Measurements from ENCODE around the gene MFAP4. TPM values are rescaled to one million over a fixed set of nuclear protein-coding genes. Genes with fewer than 3 reads are reported as not detected.

The MFAP4 gene
- total RNA-seq, 4 donors from 2014 or later, result 89.3 to 282 (median 165) TPM

GRCh38 chr17:19407601-19408345 is 20.8 kb upstream of the MFAP4 start:
- Histone ChIP-seq H3K4me3 (no peak overlapping the region), H3K4me1 (peaks cover 0 to 19% (median 0%) of the 10 kb centered on the region in 3 donors), H3K27ac (no peak overlapping the region), H3K36me3 (no peaks in the 10 kb centered on the region), H3K27me3 (no peaks in the 10 kb centered on the region), H3K9me3 (no peaks in the 10 kb centered on the region)
- no peak for ATAC-seq
- TF ChIP-seq EP300 (IDR thresholded peaks at IDR 0.05) (no peak), POLR2AphosphoS5 (IDR thresholded peaks at IDR 0.05) (no peak), CTCF (IDR thresholded peaks at IDR 0.05) (no peak), POLR2A (IDR thresholded peaks at IDR 0.05) (no peak)
- 90 to 100% methylated on average over 2 of the region's 10 CpGs for WGBS, 2 donors (ENCODE audit: low coverage in 1 of 2)

GRCh38 chr17:19405114-19405513 is 18.1 kb upstream of the MFAP4 start:
- Histone ChIP-seq H3K36me3 (no peaks in the 10 kb centered on the region), H3K27me3 (no peaks in the 10 kb centered on the region), H3K4me3 (no peak overlapping the region), H3K9me3 (no peaks in the 10 kb centered on the region), H3K27ac (no peak overlapping the region), H3K4me1 (peaks cover 0 to 20% (median 11%) of the 10 kb centered on the region in 3 donors)
- TF ChIP-seq EP300 (IDR thresholded peaks at IDR 0.05), result no peak
- TF ChIP-seq CTCF (IDR thresholded peaks at IDR 0.05), result no peak
- no peak for TF ChIP-seq POLR2AphosphoS5 (IDR thresholded peaks at IDR 0.05)
- TF ChIP-seq POLR2A (IDR thresholded peaks at IDR 0.05), result no peak
- ATAC-seq, result no peak
- WGBS, 2 donors (ENCODE audit: low coverage in 1 of 2), result 98 to 100% methylated on average over 4 to 5 of the region's 5 CpGs

GRCh38 chr17:19404264-19404663 is 17.3 kb upstream of the MFAP4 start:
- H3K27ac ChIP-seq, result no peak overlapping the region
- TF ChIP-seq EP300 (IDR thresholded peaks at IDR 0.05) (no peak), POLR2AphosphoS5 (IDR thresholded peaks at IDR 0.05) (no peak), POLR2A (IDR thresholded peaks at IDR 0.05) (no peak), CTCF (IDR thresholded peaks at IDR 0.05) (no peak)
- H3K9me3 ChIP-seq, result no peaks in the 10 kb centered on the region
- ATAC-seq, result no peak
- H3K4me3 ChIP-seq, result no peak overlapping the region
- 72 to 91% methylated on average over 1 of the region's 1 CpG for WGBS, 2 donors (ENCODE audit: low coverage in 1 of 2)
- H3K4me1 ChIP-seq, result peaks cover 0 to 28% (median 14%) of the 10 kb centered on the region in 3 donors
- no peaks in the 10 kb centered on the region for H3K36me3 ChIP-seq
- H3K27me3 ChIP-seq, result no peaks in the 10 kb centered on the region

GRCh38 chr17:19403021-19403420 is 16.0 kb upstream of the MFAP4 start:
- 92 to 100% methylated on average over 2 of the region's 4 CpGs for WGBS, 2 donors (ENCODE audit: low coverage in 1 of 2)
- Histone ChIP-seq H3K27me3 (no peaks in the 10 kb centered on the region), H3K4me1 (peaks cover 0 to 41% (median 20%) of the 10 kb centered on the region in 3 donors), H3K4me3 (no peak overlapping the region), H3K36me3 (no peaks in the 10 kb centered on the region), H3K27ac (no peak overlapping the region), H3K9me3 (no peaks in the 10 kb centered on the region)
- no peak for ATAC-seq
- no peak for TF ChIP-seq EP300 (IDR thresholded peaks at IDR 0.05)
- no peak for TF ChIP-seq CTCF (IDR thresholded peaks at IDR 0.05)
- TF ChIP-seq POLR2A (IDR thresholded peaks at IDR 0.05), result no peak
- no peak for TF ChIP-seq POLR2AphosphoS5 (IDR thresholded peaks at IDR 0.05)

DNA sequence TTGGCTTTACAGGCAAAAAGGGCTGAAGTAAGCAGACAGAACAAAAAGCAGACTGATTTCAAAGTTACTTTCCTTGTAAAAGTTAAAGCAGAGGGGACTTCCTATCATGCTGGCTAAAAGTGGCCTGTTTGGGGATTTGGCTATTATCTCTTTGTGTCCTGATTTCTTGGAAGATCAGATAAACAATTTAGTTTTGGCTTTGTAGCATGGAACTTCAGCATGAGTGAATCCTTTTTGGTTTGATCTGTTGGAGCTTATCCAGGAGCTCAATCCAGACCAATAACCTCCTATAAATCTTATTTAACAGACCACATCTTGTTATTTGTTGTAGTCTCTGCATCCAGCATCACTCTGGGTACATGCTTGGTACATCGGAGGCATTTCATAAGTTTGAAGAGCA is 15.2 kb upstream of the MFAP4 start:
- TF ChIP-seq CTCF (IDR thresholded peaks at IDR 0.05) (no peak), POLR2A (IDR thresholded peaks at IDR 0.05) (no peak), POLR2AphosphoS5 (IDR thresholded peaks at IDR 0.05) (no peak), EP300 (IDR thresholded peaks at IDR 0.05) (no peak)
- WGBS, 2 donors (ENCODE audit: low coverage in 1 of 2), result 80% methylated on average over 1 of the region's 1 CpG; no CpG with 5 or more reads in 1 of the 2 donors
- Histone ChIP-seq H3K4me1 (peaks cover 0 to 49% (median 25%) of the 10 kb centered on the region in 3 donors), H3K36me3 (no peaks in the 10 kb centered on the region), H3K9me3 (no peaks in the 10 kb centered on the region), H3K27ac (peak overlapping the region in 1 of 4 donors; percentile 7), H3K27me3 (no peaks in the 10 kb centered on the region), H3K4me3 (no peak overlapping the region)
- no peak for ATAC-seq
